ENCODE measurements around the gene MYO1A.
A peak's percentile ranks its signal among the peaks of the same experiment; 100 is the strongest.

The MYO1A gene

GRCh38 chr12:56995201-56995929, 54.6 kb downstream of the MYO1A start:
- ATAC-seq (ENCODE audit: insufficient read depth, low read depth): no peak
- no peak for DNase-seq
- H3K9me3 ChIP-seq (ENCODE audit: insufficient read depth, low read length, severe bottlenecking): no peaks in the 10 kb centered on the region
- no peak overlapping the region for H3K4me2 ChIP-seq (ENCODE audit: insufficient read depth, low read length)
- H3K9ac ChIP-seq (ENCODE audit: low read depth, low read length): no peak overlapping the region
- H3K4me1 ChIP-seq (ENCODE audit: insufficient read depth, low read length): no peaks in the 10 kb centered on the region
- H2AFZ ChIP-seq (ENCODE audit: low read depth, low read length): no peak overlapping the region
- peaks cover 23% of the 10 kb centered on the region; the same call in 1 of the 2 replicates for H4K20me1 ChIP-seq (ENCODE audit: insufficient read depth, low read length)
- H3K27me3 ChIP-seq (ENCODE audit: insufficient read depth, low read length, poor library complexity): no peaks in the 10 kb centered on the region
- H3K36me3 ChIP-seq (ENCODE audit: insufficient read depth, low read length): peaks cover 21% of the 10 kb centered on the region
- peaks cover 8% of the 10 kb centered on the region; the same call in 1 of the 2 replicates for H3K79me2 ChIP-seq (ENCODE audit: insufficient read depth, low read length)
- H3K4me3 ChIP-seq (ENCODE audit: low read depth in 1 of 2, low read length in 2 of 2): no peak overlapping the region
- no peak for TF ChIP-seq CTCF (IDR thresholded peaks at IDR 0.05; ENCODE audit: borderline replicate concordance, extremely low read depth, low read length, poor library complexity, severe bottlenecking)
- no peak for TF ChIP-seq EZH2 (IDR thresholded peaks at IDR 0.05; ENCODE audit: borderline replicate concordance, low read depth, low read length, severe bottlenecking)
- H3K27ac ChIP-seq (ENCODE audit: low read length): no peak overlapping the region

GRCh38 chr12:56994231-56994746, 55.6 kb downstream of the MYO1A start:
- no peak for TF ChIP-seq CTCF (IDR thresholded peaks at IDR 0.05; ENCODE audit: borderline replicate concordance, extremely low read depth, low read length, poor library complexity, severe bottlenecking)
- TF ChIP-seq EZH2 (IDR thresholded peaks at IDR 0.05; ENCODE audit: borderline replicate concordance, low read depth, low read length, severe bottlenecking): no peak
- Histone ChIP-seq H3K36me3 (ENCODE audit: insufficient read depth, low read length) (peaks cover 14% of the 10 kb centered on the region; the same call in 1 of the 2 replicates), H3K9ac (ENCODE audit: low read depth, low read length) (no peak overlapping the region), H3K27me3 (ENCODE audit: insufficient read depth, low read length, poor library complexity) (no peaks in the 10 kb centered on the region), H3K4me3 (ENCODE audit: low read depth in 1 of 2, low read length in 2 of 2) (no peak overlapping the region), H3K9me3 (ENCODE audit: insufficient read depth, low read length, severe bottlenecking) (no peaks in the 10 kb centered on the region), H3K4me1 (ENCODE audit: insufficient read depth, low read length) (no peaks in the 10 kb centered on the region), H4K20me1 (ENCODE audit: insufficient read depth, low read length) (peaks cover 16% of the 10 kb centered on the region; the same call in 1 of the 2 replicates), H3K27ac (ENCODE audit: low read length) (no peak overlapping the region), H3K79me2 (ENCODE audit: insufficient read depth, low read length) (no peaks in the 10 kb centered on the region), H3K4me2 (ENCODE audit: insufficient read depth, low read length) (no peak overlapping the region), H2AFZ (ENCODE audit: low read depth, low read length) (no peak overlapping the region)
- DNase-seq (no peak), ATAC-seq (ENCODE audit: insufficient read depth, low read depth) (no peak)

GRCh38 chr12:56993346-56993745, 56.6 kb downstream of the MYO1A start:
- no peaks in the 10 kb centered on the region for H3K9me3 ChIP-seq (ENCODE audit: insufficient read depth, low read length, severe bottlenecking)
- DNase-seq: no peak
- no peaks in the 10 kb centered on the region for H3K79me2 ChIP-seq (ENCODE audit: insufficient read depth, low read length)
- no peak overlapping the region for H2AFZ ChIP-seq (ENCODE audit: low read depth, low read length)
- TF ChIP-seq EZH2 (IDR thresholded peaks at IDR 0.05; ENCODE audit: borderline replicate concordance, low read depth, low read length, severe bottlenecking) (no peak), CTCF (IDR thresholded peaks at IDR 0.05; ENCODE audit: borderline replicate concordance, extremely low read depth, low read length, poor library complexity, severe bottlenecking) (no peak)
- no peak overlapping the region for H3K4me2 ChIP-seq (ENCODE audit: insufficient read depth, low read length)
- peaks cover 14% of the 10 kb centered on the region; the same call in 1 of the 2 replicates for H4K20me1 ChIP-seq (ENCODE audit: insufficient read depth, low read length)
- peak; percentile 37; the same call in 2 of the 3 replicates for ATAC-seq (ENCODE audit: insufficient read depth, low read depth)
- H3K4me3 ChIP-seq (ENCODE audit: low read depth in 1 of 2, low read length in 2 of 2): no peak overlapping the region
- no peaks in the 10 kb centered on the region for H3K4me1 ChIP-seq (ENCODE audit: insufficient read depth, low read length)
- no peak overlapping the region for H3K27ac ChIP-seq (ENCODE audit: low read length)
- no peaks in the 10 kb centered on the region for H3K27me3 ChIP-seq (ENCODE audit: insufficient read depth, low read length, poor library complexity)
- H3K9ac ChIP-seq (ENCODE audit: low read depth, low read length): no peak overlapping the region
- peaks cover 14% of the 10 kb centered on the region; the same call in 1 of the 2 replicates for H3K36me3 ChIP-seq (ENCODE audit: insufficient read depth, low read length)

Measured in DND-41 (cell line).